Ammon's horn (tissue), 1 donor: Measurements from ENCODE around the gene MARK2.
"Not testable (repeated sequence)": the region's sequence is repeated elsewhere in the genome, so short reads cannot be mapped to it uniquely, and the experiment has no call there.

Source experiments
- DNase-seq: peaks from one replicate; pipeline ENCODE4 v3.0.0-alpha.2; 2016; ENCODE audit warnings: low spot score

Gene MARK2

DNA sequence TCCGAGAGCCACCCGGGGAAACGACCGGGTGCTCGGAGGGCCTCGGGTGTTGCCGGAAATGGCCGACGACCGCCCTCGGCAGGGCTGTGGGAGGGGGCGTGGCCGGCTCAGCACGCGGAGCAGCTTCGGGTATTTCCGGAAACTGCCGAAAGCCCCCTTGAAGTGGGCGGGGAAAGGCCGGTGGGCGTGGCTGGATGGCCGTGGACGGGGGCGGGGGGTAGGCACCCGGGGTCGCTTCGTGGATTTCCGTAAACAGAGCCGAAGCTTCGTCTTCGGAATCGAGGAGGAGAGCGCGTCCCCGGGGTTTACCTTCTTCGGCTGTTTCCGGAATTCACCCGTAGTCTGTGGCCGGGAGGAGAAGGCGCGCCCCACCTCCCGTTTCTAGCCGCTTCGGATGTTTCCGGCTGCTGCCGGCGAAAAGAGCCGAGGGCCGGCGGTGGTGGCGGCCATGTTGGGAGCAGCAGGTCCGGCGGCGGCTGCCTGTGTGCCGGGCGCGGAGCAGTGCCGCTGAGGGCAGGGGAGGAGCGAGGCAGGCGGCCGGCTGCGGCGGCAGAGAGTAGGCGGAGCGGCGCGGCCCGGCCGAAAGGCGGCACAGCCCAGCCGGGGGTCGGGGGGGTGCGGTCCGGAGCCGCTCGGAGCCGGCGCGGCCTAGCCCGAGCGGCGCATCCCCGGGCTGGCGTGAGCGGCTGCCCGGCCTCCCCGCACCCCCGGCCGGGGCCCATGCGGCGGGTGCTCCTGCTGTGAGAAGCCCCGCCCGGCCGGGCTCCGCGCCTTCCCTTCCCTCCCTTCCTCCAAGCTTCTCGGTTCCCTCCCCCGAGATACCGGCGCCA is at the start of gene MARK2:
MARK2 (plus strand) TSS at position 433 of the 830 bp plus-strand sequence; CDS start at position 830, 397 bp downstream.
- peak; percentile 98 for DNase-seq

DNA sequence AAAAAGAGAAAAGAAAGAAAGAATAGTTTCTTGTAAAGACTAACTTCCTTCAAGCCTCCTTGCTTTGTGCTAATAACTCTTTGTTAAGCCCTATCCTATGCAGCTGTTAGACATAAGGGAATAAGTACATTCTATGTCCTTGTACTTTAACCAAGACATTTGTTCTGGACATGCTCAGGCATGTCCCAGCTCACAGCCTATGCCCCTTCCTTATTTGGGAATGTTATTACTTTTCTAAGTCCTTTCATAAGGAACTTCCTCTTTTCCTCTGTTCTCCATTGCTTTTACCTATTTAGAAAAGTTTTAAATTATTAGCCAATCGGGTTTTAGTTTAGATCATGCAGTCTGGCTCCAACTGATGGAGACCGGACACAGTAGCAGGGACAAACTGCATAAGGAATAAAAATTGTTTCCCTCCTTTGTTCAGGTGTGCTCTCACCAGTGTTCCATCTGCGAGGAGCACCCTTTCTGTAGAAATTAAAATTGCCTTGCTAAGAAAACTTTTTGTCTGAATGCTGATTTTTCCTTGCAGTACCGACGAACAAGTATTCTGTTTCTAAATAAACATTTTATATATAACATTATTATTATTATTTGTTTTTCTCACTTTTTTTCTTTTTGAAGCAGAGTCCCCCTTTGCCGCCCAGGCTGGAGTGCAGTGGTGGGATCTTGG is 47.3 kb upstream of the MARK2 start:
- DNase-seq, result no peak

DNA sequence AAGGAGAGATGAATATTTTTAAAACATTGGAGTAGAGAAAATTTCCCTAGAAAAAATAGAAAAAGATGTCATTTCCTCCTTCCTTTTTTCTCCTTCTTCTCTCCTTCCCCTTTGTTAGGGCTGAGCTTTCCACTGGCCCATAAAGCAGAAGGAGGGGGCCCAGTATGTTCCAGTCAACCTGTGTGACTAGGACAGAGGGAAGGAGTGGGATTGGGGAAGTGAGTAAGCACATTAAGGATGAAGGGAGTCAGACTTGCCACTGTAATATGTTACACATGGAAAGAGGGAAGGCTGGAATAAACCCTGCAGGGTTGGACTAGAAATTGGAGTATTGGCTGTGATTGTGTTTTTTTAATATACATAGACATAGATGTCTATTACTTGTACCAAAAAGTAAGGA is 45.7 kb upstream of the MARK2 start:
- DNase-seq, result no peak

DNA sequence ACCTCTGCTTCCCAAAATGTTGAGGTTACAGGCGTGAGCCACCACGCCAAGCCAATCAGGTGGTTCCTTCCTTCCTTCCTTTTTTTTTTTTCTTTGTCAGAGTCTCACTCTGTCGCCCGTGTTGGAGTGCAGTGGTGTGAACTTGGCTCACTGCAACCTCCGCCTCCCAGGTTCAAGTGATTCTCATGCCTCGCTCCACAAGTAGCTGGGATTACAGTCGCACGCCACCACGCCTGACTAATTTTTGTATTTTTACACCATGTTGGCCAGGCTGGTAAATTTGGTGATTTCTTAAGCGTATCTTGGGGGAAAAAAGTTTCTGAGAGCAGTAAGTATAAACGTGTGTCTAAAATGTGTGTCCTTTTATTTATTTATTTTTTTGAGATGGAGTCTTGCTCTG is 43.8 kb upstream of the MARK2 start:
- no peak for DNase-seq

DNA sequence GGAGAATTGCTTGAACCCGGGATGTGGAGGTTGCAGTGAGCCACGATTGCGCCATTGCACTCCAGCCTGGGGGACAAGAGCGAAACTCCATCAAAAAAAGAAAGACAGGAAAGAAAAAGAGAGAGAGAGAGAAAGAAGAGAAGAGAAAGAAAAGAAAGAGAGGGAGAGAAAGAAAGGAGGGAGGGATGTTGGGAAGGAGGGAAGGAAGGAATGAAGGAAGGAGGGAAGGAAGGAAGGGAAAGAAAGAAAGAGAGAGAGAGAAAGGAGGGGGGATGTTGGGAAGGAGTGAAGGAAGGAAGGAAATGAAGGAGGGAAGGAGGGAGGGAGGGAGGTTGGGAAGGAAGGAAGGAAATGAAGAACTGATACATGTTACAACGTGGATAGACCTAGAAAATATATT is 38.0 kb upstream of the MARK2 start:
- no peak for DNase-seq

DNA sequence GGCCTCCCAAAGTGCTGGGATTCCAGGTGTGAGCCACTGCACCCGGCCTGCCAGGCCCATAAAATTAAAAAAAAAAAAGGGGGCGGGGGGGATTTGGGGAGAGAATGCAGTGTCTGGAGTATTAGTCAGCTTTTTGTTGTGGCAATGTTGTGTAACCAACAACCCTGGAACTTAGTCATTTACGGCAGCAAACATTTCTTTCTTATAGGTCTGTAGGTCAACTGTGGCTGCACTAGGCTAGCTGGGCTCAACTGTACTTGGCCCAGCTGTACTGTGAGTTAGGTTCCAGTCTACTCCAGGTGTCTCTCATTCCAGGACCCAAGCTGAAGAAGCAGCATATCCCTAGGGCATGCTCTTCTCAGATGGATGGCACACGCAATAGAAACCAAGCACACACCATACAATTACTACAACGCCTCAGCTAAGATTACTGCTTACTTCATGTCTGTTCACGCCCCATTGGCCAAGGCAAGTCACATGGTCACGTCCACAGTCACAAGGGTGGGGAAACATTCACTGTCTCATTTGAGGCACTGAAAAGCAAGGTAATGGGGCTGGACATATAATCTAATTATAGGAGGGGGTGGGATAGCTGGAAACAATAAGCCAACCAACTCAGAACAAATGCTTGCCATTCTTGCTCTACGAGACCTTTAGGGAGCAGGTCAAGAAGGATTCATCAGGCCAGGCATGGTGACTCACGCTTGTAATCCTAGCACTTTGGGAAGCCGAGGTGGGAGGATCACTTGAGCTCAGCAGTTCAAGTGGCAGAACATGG is 36.1 kb upstream of the MARK2 start:
- no peak for DNase-seq

DNA sequence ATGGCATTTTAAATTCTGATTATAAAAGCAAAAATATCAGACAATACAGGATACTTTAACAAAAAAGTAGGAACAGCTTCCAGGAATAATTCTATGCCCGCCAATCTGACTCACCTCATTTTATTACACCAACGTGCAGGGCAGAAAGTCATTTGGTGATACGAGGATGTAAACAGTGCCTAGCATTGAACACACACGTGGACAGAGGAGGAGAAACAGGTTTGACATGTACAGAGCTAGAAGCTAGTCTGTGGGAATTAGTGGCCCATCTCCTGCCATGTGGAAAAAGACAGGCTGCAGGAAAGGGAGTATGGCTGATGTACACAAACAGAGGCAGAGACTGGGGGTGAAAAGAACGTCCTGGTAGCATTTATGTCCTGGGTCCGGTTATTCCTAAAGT is 34.7 kb upstream of the MARK2 start:
- no peak for DNase-seq

DNA sequence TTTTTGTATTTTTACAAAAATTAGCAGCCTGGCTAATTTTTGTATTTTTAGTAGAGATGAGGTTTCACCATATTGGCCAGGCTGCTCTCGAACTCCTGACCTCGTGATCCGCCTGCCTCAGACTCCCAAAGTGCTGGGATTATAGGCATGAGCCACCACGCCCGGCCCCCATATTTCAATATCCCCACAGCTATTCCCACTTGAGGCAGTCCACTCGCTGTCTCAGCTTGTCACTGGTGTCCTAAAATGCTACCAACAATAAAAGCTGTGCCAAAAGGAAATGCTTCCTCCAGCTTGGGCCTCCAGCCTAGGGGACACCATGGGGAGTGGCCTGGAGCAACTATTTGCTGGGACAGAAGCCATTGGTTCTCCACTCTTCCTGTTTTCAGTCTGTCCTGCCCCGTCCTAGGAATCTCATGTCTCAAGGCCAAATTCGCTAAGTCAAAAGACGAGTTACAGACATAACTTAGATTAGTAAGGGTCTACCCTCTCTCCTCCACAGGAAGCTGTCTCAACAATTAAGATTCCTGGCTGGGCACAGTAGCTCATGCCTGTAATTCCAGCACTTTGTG is 33.0 kb upstream of the MARK2 start:
- no peak for DNase-seq

DNA sequence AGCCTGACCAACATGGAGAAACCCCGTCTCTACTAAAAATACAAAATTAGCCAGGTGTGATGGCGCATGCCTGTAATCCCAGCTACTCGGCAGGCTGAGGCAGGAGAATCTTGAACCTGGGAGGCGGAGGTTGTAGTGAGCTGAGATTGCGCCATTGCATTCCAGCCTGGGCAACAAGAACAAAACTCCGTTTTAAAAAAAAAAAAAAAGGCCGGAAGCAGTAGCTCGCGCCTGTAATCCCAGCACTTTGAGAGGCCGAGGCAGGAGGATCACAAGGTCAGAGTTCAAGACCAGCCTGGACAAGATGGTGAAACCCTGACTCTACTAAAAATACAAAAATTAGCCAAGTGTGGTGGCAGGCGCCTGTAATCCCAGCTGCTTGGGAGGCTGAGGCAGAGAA is 28.5 kb upstream of the MARK2 start:
- not testable (repeated sequence) for DNase-seq

DNA sequence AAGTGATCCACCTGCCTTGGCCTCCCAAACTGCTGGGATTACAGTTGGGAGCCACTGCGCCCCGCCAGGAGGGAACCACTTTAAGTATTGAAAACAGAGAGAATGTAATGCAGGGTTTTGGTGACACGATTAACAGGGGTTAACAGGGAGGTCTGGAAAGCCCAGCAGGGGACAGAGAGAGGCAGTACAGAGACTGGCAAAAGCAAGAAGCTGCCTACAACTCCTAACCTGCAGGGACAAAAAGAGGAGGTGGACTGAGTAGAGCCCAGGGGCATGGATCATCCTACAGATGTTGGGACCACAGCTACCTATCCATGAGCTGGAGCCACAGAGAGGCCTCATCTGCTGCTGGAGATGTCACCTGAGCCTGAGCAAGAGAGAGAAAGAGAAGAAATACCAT is 27.4 kb upstream of the MARK2 start:
- no peak for DNase-seq

DNA sequence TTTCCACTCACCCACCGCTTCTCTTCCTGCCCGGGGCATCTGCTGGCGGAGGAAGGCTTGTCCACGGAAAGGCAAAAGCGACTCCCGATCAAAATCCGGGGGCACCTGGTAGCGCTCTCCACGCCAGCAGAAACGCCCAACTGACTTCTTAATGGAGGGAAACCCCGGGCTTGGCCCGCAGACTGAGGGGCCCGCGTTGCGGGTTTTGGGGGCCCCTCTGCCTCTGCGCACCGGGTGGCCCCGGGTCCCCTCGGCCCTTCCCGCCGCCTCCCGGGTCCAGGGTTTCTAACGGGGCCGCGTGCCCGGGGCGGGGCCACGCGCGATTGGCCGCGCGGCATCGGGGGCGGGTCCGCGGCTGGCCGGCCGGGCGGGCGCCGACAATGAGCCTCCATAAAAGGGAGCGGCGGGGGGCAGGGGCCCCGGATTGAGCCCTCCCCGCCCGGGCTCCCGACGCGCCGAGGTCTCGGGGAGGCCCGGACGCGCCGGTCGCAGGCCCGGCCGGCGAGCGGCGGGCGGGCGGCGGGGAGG is 25.8 kb upstream of the MARK2 start, which contains the start of gene SPINDOC:
SPINDOC (plus strand) TSS at position 422 of the 528 bp plus-strand sequence. CDS start 231 bp downstream, outside the sequence.
- peak; percentile 78 for DNase-seq

DNA sequence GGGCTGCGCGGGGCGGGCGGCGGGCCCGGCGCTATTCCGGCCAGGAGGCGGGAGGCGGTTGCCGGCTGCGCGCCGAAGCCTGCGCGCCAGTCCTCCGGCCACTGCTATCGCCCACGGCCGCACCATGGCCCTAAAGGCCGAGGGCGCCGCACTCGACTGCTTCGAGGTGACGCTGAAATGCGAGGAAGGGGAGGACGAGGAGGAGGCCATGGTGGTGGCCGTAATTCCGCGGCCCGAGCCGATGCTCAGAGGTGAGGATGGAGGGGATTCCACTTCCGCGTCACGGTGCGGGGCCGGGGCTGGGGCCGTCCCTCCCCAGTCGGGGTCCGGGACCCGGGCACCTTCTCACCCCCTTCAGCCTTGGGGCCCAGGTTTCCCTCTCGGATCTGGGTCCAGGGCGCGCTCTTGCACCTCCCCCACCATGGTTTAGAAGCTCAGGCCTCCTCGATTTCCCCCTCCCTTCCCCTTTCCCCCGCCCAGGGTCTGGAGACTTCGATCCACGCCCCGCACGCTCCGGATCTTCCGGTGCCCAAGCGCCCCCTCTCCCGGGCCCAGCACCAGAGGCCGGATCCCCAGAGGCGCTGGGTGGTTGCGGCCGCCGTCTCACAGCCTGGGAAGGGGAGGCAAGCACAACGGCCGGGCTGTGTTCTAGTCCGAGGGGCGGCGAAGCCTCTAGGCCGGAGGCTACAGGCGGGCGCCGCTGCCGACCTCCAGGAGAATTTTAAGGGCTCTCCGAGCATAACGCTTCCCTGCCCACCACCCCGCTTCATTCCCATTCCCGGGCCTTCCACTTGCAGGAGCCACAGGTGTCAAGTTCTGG is 25.1 kb upstream of the MARK2 start:
- DNase-seq, result peak; percentile 54

DNA sequence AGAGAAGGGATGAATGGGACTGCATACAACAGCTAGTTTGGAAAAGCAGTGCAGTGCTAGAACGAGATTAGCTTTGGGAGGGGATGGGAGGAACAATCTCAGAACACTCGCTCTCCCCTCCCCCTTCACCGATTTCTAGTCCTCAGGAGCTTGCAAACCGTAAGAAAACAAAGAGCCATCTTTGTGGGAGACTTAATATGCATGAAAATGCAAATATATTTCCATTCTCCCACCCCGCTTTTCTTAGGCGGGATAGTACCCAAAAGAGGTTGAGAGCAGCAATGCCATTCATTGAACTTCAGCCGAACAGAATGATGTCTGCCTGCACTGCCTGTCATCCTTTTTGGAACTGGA is 24.6 kb upstream of the MARK2 start:
- DNase-seq, result peak; percentile 8

DNA sequence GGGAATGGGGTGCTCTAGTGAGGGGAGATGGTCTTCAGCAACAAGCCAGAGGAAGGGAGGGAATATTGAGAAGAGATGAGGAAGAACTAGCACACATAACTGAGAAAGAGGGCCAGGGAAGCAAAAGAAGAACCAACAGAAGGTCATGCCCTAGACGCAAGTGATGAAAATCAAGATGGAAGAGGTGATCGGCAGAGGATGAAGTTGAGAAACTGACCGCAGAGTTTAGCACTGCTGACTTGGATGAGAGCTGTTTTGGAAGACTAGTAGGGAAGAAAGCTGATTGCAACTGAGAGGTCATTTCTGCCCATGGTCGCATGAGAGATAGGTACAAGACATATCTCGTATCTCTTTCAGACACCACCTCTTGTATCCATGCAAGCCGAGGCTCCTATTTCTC is 22.7 kb upstream of the MARK2 start:
- DNase-seq, result no peak

DNA sequence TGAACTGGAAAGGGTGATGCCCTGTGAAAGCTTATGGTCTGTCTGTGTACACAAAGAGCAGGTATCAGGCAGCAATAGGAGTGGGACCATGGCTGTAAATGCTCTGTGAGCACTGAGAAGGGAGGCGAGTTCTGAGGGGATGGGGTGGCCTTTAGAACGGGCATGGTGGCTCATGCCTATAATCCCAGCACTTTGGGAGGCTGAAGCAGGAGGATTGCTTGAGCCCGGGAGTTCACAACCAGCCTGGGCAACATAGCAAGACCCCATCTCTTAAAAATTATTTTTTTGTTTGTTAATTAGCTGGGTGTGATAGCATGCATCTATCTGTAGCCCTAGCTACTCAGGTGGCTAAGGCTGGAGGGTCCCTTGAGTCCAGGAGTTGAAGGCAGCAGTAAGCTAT is 22.2 kb upstream of the MARK2 start:
- DNase-seq, result no peak

DNA sequence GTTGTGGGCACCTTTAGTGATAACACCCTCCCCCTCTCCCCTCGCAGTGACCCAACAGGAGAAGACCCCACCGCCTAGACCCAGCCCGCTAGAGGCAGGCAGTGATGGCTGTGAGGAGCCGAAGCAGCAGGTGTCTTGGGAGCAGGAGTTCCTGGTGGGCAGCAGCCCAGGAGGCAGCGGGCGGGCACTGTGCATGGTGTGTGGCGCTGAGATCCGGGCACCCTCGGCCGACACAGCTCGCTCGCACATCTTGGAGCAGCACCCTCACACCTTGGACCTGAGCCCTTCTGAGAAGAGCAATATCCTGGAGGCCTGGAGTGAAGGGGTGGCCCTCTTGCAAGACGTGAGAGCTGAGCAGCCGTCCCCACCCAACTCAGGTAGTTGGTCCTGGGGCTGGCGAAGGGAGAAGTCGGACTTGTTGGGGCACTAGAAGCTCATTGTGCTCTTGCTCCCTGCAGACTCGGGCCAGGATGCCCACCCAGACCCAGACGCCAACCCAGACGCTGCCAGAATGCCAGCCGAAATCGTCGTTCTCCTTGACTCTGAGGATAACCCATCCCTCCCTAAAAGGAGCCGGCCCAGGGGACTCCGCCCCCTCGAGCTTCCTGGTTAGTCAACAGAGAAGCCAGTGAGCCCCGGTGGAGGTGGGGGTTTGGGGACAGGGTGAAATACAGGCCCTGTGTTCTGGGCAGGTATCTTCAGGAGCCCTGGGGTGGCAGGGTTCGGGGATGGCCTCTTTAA is 21.0 kb upstream of the MARK2 start:
- no peak for DNase-seq

DNA sequence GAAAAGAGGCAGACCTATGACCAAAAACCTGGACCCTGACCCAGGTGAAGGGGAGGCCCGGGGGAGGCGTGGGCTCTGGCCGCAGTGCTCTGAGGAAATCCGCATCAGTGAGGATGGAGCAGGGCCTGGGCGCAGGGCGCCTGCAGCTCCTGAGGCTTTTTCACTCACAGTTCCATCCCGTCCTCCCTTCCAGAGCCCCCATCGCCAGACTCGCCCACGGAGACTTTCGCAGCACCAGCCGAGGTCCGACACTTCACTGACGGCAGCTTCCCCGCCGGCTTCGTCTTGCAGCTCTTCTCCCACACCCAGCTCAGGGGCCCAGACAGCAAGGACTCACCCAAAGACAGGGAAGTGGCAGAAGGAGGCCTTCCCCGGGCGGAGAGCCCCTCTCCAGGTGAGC is 20.3 kb upstream of the MARK2 start:
- no peak for DNase-seq

DNA sequence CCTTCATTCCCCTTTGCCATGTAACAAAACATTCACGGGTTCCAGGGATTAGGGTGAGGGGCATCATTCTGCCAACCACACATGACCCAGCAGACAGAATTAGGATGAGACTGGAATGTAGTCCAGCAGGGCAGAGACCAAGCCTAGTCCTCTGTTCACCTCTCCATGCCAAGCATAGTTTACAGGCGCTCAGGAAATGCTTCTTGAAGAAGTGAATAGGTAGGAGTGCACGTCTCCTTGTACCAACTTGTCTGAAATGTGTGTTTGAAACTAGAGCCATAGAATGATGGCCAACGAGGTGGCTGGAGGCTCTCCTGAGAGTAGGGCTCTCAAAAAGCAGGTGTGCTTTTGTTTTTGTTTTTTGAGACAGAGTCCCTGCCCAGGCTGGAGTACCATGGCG is 17.5 kb upstream of the MARK2 start:
- no peak for DNase-seq

DNA sequence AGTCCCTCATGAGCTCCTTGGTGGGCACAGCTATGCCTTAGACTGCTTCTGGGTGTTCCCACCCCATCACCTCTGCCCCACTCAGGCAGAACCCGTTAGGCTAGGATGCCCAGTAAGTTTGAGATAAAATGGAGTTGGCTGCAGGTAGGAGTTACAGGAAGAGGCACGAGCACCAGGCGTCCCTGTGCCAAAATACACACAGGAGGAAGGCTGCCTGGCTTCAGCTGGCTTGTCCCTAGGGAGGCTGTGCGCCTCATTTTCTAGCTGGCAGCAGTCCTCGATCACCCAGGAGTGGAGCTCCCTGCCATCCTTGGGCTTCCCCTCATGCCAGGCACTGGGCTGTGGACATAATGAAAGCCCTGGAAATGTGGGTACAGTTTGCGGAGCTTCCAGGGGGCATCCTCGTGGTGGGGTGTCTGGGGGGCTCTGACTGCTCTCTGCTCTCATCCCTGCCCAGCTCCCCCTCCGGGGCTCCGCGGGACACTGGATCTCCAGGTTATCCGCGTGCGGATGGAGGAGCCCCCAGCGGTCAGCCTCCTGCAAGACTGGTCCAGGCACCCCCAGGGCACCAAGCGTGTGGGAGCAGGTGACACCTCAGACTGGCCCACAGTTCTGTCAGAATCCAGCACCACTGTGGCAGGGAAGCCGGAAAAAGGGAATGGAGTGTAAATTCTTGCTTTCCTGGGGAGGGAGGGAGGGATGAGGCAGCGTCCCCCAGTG is 12.3 kb upstream of the MARK2 start:
- DNase-seq, result no peak
